Activated T-helper 1 cell treated with Interleukin-2 at 50 U/mL for 16 hours (primary cell): ENCODE data around the gene ADAM12.

Source experiments
- DNase-seq: peaks from one replicate; pipeline ENCODE4 v3.0.0-alpha.2; 2020; ENCODE audit warnings: low read depth

Gene ADAM12

GRCh38 chr10:126114884-126115555, 273.3 kb downstream of the ADAM12 start:
- no peak for DNase-seq

- DNase-seq = no peak
Observed at GRCh38 chr10:126111516-126111915, 276.8 kb downstream of the ADAM12 start.

- no peak for DNase-seq
Observed at GRCh38 chr10:126110489-126111180, 277.6 kb downstream of the ADAM12 start.

GRCh38 chr10:126109893-126110292, 278.4 kb downstream of the ADAM12 start:
- no peak for DNase-seq

- DNase-seq = no peak
Observed at GRCh38 chr10:126108693-126109092, 279.6 kb downstream of the ADAM12 start.

GRCh38 chr10:126104767-126105166, 283.5 kb downstream of the ADAM12 start:
- DNase-seq = no peak

- DNase-seq = no peak
Observed at GRCh38 chr10:126102636-126103035, 285.6 kb downstream of the ADAM12 start.

GRCh38 chr10:126101736-126102135, 286.5 kb downstream of the ADAM12 start:
- DNase-seq = no peak

GRCh38 chr10:126101325-126101724, 287.0 kb downstream of the ADAM12 start:
- no peak for DNase-seq

GRCh38 chr10:126099366-126099765, 288.9 kb downstream of the ADAM12 start:
- DNase-seq = no peak

- no peak for DNase-seq
Observed at GRCh38 chr10:126098226-126098581, 290.1 kb downstream of the ADAM12 start.

GRCh38 chr10:126097558-126098225, 290.6 kb downstream of the ADAM12 start:
- DNase-seq = no peak

GRCh38 chr10:126094537-126094936, 293.7 kb downstream of the ADAM12 start:
- no peak for DNase-seq

- DNase-seq = no peak
Observed at GRCh38 chr10:126092366-126093215, 295.7 kb downstream of the ADAM12 start.

- no peak for DNase-seq
Observed at GRCh38 chr10:126090911-126091728, 297.2 kb downstream of the ADAM12 start.

- DNase-seq = no peak
Observed at GRCh38 chr10:126090443-126090842, 297.8 kb downstream of the ADAM12 start.

- DNase-seq = no peak
Observed at GRCh38 chr10:126087796-126088505, 300.3 kb downstream of the ADAM12 start.

- DNase-seq = no peak
Observed at GRCh38 chr10:126087153-126087680, 301.1 kb downstream of the ADAM12 start.

- DNase-seq = no peak
Observed at GRCh38 chr10:126085806-126086205, 302.5 kb downstream of the ADAM12 start.

- DNase-seq = no peak
Observed at GRCh38 chr10:126084369-126084768, 303.9 kb downstream of the ADAM12 start.

- no peak for DNase-seq
Observed at GRCh38 chr10:126083009-126083408, 305.3 kb downstream of the ADAM12 start.
